Loucy (cell line): ENCODE data around the gene HPGDS.
"Not testable (repeated sequence)": the region's sequence is repeated elsewhere in the genome, so short reads cannot be mapped to it uniquely, and the experiment has no call there.

Experiments
- H2AFZ ChIP-seq: fragments of 200-600 bp; sonication (generic); 2 replicates; pipeline ENCODE4 v1.6.0; 2016; ENCODE audit warnings: antibody characterized with exemption, mild to moderate bottlenecking, low read length, moderate library complexity
- H3F3A ChIP-seq: fragments of 200-600 bp; 2 replicates; pipeline ENCODE4 v1.6.0; 2016; ENCODE audit warnings: antibody characterized with exemption, low read depth, mild to moderate bottlenecking
- H3K27me3 ChIP-seq: fragments of 200-600 bp; sonication (generic); 2 replicates; pipeline ENCODE4 v1.6.1; 2014; ENCODE audit warnings: low read length, mild to moderate bottlenecking; ENCODE audit not compliant: insufficient read depth, poor library complexity, severe bottlenecking
- H3K36me3 ChIP-seq: fragments of 200-600 bp; sonication (generic); 2 replicates; pipeline ENCODE4 v1.6.1; 2016; ENCODE audit warnings: low read length; ENCODE audit not compliant: insufficient read depth
- H3K4me1 ChIP-seq: fragments of 200-600 bp; sonication (generic); 2 replicates; pipeline ENCODE4 v1.5.1; 2014; ENCODE audit warnings: low read length, mild to moderate bottlenecking; ENCODE audit not compliant: insufficient read depth, poor library complexity, severe bottlenecking
- H3K4me2 ChIP-seq: fragments of 200-600 bp; sonication (generic); 2 replicates; pipeline ENCODE4 v1.6.0; 2014; ENCODE audit warnings: antibody characterized with exemption, low read length, low read depth, mild to moderate bottlenecking; ENCODE audit not compliant: poor library complexity, severe bottlenecking
- H3K4me3 ChIP-seq: fragments of 200-600 bp; sonication (generic); 2 replicates; pipeline ENCODE4 v1.5.1; 2014; ENCODE audit warnings: low read length, mild to moderate bottlenecking, mixed read lengths; ENCODE audit not compliant: poor library complexity, severe bottlenecking
- H3K79me2 ChIP-seq: fragments of 200-600 bp; sonication (generic); 2 replicates; pipeline ENCODE4 v1.6.1; 2014; ENCODE audit warnings: low read length; ENCODE audit not compliant: insufficient read depth
- H3K9ac ChIP-seq: fragments of 200-600 bp; sonication (generic); 2 replicates; pipeline ENCODE4 v1.6.0; 2014; ENCODE audit warnings: mild to moderate bottlenecking, low read depth, low read length, moderate library complexity; ENCODE audit not compliant: poor library complexity, severe bottlenecking
- H3K9me2 ChIP-seq: fragments of 200-600 bp; sonication (generic); replicated peaks from 2 replicates; pipeline ENCODE4 v1.6.1; 2016; ENCODE audit warnings: low read depth, low read length, mixed read lengths
- H3K9me3 ChIP-seq: fragments of 200-600 bp; sonication (generic); 2 replicates; pipeline ENCODE4 v1.6.1; 2014; ENCODE audit warnings: mild to moderate bottlenecking, antibody characterized with exemption, low read length, low read depth; ENCODE audit not compliant: insufficient read depth
- H4K20me1 ChIP-seq: fragments of 200-600 bp; sonication (generic); 2 replicates; pipeline ENCODE4 v1.6.0; 2014; ENCODE audit warnings: antibody characterized with exemption, low read length, mild to moderate bottlenecking; ENCODE audit not compliant: insufficient read depth, poor library complexity, severe bottlenecking
- EZH2phosphoT487 ChIP-seq: fragments of 200-600 bp; IDR thresholded peaks from 2 replicates; pipeline ENCODE4 v1.6.1; 2018; ENCODE audit warnings: antibody characterized with exemption, mild to moderate bottlenecking, moderate library complexity, borderline replicate concordance
- TF ChIP-seq, protein P1 (sequence below): fragments of 200-600 bp; sonication (generic); conservative IDR thresholded peaks from 2 replicates; pipeline ENCODE4 v1.5.1; 2014; ENCODE audit warnings: mild to moderate bottlenecking, antibody characterized with exemption, low read length

HPGDS gene

GRCh38 chr4:94302191-94302590 lies 40.4 kb downstream of the HPGDS start:
- H3K27me3 ChIP-seq = no peaks in the 10 kb centered on the region
- H3K4me3 ChIP-seq = no peak overlapping the region
- H3F3A ChIP-seq = no peaks in the 10 kb centered on the region
- no peak overlapping the region for H3K4me2 ChIP-seq
- no peaks in the 10 kb centered on the region for H4K20me1 ChIP-seq
- no peaks in the 10 kb centered on the region for H3K9me2 ChIP-seq
- H3K9ac ChIP-seq = no peak overlapping the region
- no peaks in the 10 kb centered on the region for H3K79me2 ChIP-seq
- H2AFZ ChIP-seq = no peak overlapping the region
- peaks cover 17% of the 10 kb centered on the region for H3K4me1 ChIP-seq
- no peak for TF ChIP-seq EZH2phosphoT487
- TF ChIP-seq, protein P1, sequence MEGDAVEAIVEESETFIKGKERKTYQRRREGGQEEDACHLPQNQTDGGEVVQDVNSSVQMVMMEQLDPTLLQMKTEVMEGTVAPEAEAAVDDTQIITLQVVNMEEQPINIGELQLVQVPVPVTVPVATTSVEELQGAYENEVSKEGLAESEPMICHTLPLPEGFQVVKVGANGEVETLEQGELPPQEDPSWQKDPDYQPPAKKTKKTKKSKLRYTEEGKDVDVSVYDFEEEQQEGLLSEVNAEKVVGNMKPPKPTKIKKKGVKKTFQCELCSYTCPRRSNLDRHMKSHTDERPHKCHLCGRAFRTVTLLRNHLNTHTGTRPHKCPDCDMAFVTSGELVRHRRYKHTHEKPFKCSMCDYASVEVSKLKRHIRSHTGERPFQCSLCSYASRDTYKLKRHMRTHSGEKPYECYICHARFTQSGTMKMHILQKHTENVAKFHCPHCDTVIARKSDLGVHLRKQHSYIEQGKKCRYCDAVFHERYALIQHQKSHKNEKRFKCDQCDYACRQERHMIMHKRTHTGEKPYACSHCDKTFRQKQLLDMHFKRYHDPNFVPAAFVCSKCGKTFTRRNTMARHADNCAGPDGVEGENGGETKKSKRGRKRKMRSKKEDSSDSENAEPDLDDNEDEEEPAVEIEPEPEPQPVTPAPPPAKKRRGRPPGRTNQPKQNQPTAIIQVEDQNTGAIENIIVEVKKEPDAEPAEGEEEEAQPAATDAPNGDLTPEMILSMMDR = no peak
- no peaks in the 10 kb centered on the region for H3K9me3 ChIP-seq
- H3K36me3 ChIP-seq = no peaks in the 10 kb centered on the region

DNA sequence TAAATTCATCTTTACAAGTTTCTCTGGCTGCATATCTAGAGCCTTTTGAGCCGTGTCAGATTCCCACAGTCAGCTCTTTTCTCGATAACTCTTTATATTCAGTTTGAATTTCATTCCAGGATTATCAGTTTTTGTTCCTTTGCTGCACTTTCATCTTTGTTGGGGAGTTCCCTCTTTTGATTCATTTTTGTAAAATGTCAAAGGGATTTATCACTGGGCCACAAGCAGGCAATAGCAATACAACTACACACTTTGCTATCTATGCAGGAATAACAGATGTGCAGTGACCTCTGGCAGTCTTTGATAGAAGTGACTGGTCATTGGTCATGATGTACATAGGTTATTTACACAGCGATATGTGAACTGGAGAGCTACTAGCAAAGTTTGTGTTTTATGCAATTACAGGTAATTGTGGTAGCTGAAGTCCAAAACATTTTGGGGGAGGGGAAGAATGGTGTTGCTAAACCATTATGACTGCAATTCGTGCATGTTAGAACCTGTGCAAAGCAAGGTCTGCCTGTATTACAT lies 43.8 kb downstream of the HPGDS start:
- H3K9me3 ChIP-seq = no peaks in the 10 kb centered on the region
- H3K4me3 ChIP-seq = no peak overlapping the region
- no peaks in the 10 kb centered on the region for H3K36me3 ChIP-seq
- TF ChIP-seq, protein P1 = no peak
- no peak for TF ChIP-seq EZH2phosphoT487
- no peaks in the 10 kb centered on the region for H4K20me1 ChIP-seq
- H3K79me2 ChIP-seq = no peaks in the 10 kb centered on the region
- no peak overlapping the region for H3K4me2 ChIP-seq
- H3K4me1 ChIP-seq = no peaks in the 10 kb centered on the region
- H3K9ac ChIP-seq = no peak overlapping the region
- no peaks in the 10 kb centered on the region for H3K27me3 ChIP-seq
- H3F3A ChIP-seq = no peaks in the 10 kb centered on the region
- H3K9me2 ChIP-seq = no peaks in the 10 kb centered on the region
- no peak overlapping the region for H2AFZ ChIP-seq

GRCh38 chr4:94295473-94295872 lies 47.2 kb downstream of the HPGDS start:
- peaks cover 17% of the 10 kb centered on the region for H3K36me3 ChIP-seq
- not testable (repeated sequence) for H3K9me3 ChIP-seq, H3K27me3 ChIP-seq, H4K20me1 ChIP-seq, H3F3A ChIP-seq, H2AFZ ChIP-seq, H3K9me2 ChIP-seq, H3K9ac ChIP-seq, H3K79me2 ChIP-seq, H3K4me3 ChIP-seq, H3K4me1 ChIP-seq, H3K4me2 ChIP-seq

DNA sequence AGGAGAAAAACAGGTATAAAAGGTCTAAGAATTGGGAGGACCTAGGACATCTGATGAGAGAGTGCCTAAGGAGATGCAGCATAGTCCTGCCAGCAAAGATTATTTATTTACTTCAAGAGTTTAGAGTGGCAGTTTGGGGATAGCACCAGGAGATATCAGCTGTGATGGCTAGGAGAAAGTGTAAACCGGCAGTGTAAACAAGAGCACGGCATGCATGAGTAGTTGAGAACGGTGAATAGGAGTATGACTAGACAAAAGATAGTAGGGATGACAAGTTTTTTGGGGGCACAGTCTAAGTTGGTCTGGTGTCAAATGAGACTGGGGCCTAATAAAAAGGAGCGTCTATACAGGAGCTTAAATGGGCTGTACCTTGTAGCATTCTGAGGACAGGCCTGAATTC lies 48.7 kb downstream of the HPGDS start:
- H3F3A ChIP-seq, H3K9me3 ChIP-seq, H4K20me1 ChIP-seq, H2AFZ ChIP-seq, H3K4me1 ChIP-seq, H3K9ac ChIP-seq, H3K9me2 ChIP-seq, H3K27me3 ChIP-seq, H3K79me2 ChIP-seq, H3K4me2 ChIP-seq, H3K4me3 ChIP-seq: not testable (repeated sequence)
- peaks cover 26% of the 10 kb centered on the region for H3K36me3 ChIP-seq
